PC-3 (cell line): ENCODE data around the gene KLK1. TPM values are rescaled to one million over a fixed set of nuclear protein-coding genes. Genes with fewer than 3 reads are reported as not detected.

Source experiments
- ATAC-seq: fragments of 200-7000 bp; cut with Tn5 transposase; 2 replicates; pipeline ENCODE4 v1.9.1; 2020; ENCODE audit warnings: mild to moderate bottlenecking, moderate library complexity
- BruUV-seq: library from RNA; stranded (reverse); fragments of 400-500 nt; replicated peaks from 2 replicates; lab custom pipeline; 2021; lab: Mats Ljungman, UMichigan
- CTCF ChIA-PET: fragments of 300-600 bp; sonication (Branson Sonifier 250); formaldehyde crosslinking; loops from one replicate; lab custom pipeline; 2022; ENCODE audit warnings: antibody characterized with exemption; lab: Charles Lee
- POLR2A ChIA-PET: fragments of 300-600 bp; sonication (Branson Sonifier 250); formaldehyde crosslinking; loops from one replicate; lab custom pipeline; 2022; ENCODE audit warnings: antibody characterized with exemption; ENCODE audit not compliant: unreplicated experiment; lab: Charles Lee
- DNase-seq: peaks from one replicate; pipeline ENCODE4 v3.0.0-alpha.2; 2015
- H2AFZ ChIP-seq: fragments of 300-600 bp; sonication (generic); 2 replicates; pipeline ENCODE4 v1.6.0; 2016; ENCODE audit warnings: antibody characterized with exemption, low read length
- H3F3A ChIP-seq: fragments of 300-600 bp; sonication (generic); one replicate; pipeline ENCODE4 v1.6.0; 2017; ENCODE audit warnings: antibody characterized with exemption, low read length, control low read depth, mild to moderate bottlenecking; ENCODE audit not compliant: unreplicated experiment
- H3K27ac ChIP-seq: fragments of 300-600 bp; sonication (generic); 2 replicates; pipeline ENCODE4 v1.5.1; 2016; ENCODE audit warnings: mild to moderate bottlenecking, low read length
- H3K27me3 ChIP-seq: fragments of 300-600 bp; sonication (generic); 2 replicates; pipeline ENCODE4 v1.6.1; 2016; ENCODE audit warnings: low read length, mixed read lengths
- H3K36me3 ChIP-seq: fragments of 300-600 bp; sonication (generic); 2 replicates; pipeline ENCODE4 v1.6.1; 2016; ENCODE audit warnings: low read depth, mixed run types, low read length, mixed read lengths
- H3K4me1 ChIP-seq: fragments of 300-600 bp; sonication (generic); 2 replicates; pipeline ENCODE4 v1.5.1; 2016; ENCODE audit warnings: low read length; ENCODE audit not compliant: insufficient read depth
- H3K4me2 ChIP-seq: fragments of 300-600 bp; sonication (generic); 2 replicates; pipeline ENCODE4 v1.6.0; 2016; ENCODE audit warnings: low read length
- H3K4me3 ChIP-seq: fragments of 300-600 bp; sonication (generic); 2 replicates; pipeline ENCODE4 v1.5.1; 2016; ENCODE audit warnings: mild to moderate bottlenecking, low read length, mixed read lengths
- H3K79me2 ChIP-seq: fragments of 300-600 bp; sonication (generic); 2 replicates; pipeline ENCODE4 v1.6.1; 2017; ENCODE audit warnings: low read length, mixed read lengths
- H3K9ac ChIP-seq: fragments of 300-600 bp; sonication (generic); 2 replicates; pipeline ENCODE4 v1.6.0; 2016; ENCODE audit warnings: mild to moderate bottlenecking, low read length
- H3K9me2 ChIP-seq: fragments of 300-600 bp; sonication (generic); replicated peaks from 2 replicates; pipeline ENCODE4 v1.6.1; 2016; ENCODE audit warnings: mixed run types, low read length, mixed read lengths
- H3K9me3 ChIP-seq: fragments of 300-600 bp; sonication (generic); 2 replicates; pipeline ENCODE4 v1.6.1; 2016; ENCODE audit warnings: low read length, mixed read lengths
- H4K20me1 ChIP-seq: fragments of 300-600 bp; sonication (generic); 2 replicates; pipeline ENCODE4 v1.6.1; 2016; ENCODE audit warnings: low read length, mixed read lengths
- EZH2 ChIP-seq: fragments of 300-600 bp; sonication (generic); IDR thresholded peaks from one replicate; pipeline ENCODE4 v1.6.1; 2017; ENCODE audit warnings: antibody characterized with exemption, mild to moderate bottlenecking, low read length; ENCODE audit not compliant: unreplicated experiment
- EZH2phosphoT487 ChIP-seq: fragments of 300-600 bp; sonication (generic); IDR thresholded peaks from 2 replicates; pipeline ENCODE4 v1.6.1; 2018; ENCODE audit warnings: mild to moderate bottlenecking, antibody characterized with exemption, low read length, borderline replicate concordance
- intact Hi-C: fragments of 100-400 bp; cut with micrococcal nuclease; formaldehyde crosslinking; loops from 2 replicates; pipeline ENCODE4 v1.9.0; 2023
- total RNA-seq: library from RNA; depleted of rRNA; stranded (reverse); fragments of >200 nt; gene quantifications from 2 replicates; pipeline ENCODE4 v1.2.3, GENCODE V29; 2014
- TF ChIP-seq, protein P1 (sequence below): fragments of 300-600 bp; sonication (generic); conservative IDR thresholded peaks from 2 replicates; pipeline ENCODE4 v1.5.1; 2017; ENCODE audit warnings: antibody characterized with exemption, low read depth, mild to moderate bottlenecking, low read length

The KLK1 gene
- total RNA-seq, 1 experiment from 2014 or later: not detected

DNA sequence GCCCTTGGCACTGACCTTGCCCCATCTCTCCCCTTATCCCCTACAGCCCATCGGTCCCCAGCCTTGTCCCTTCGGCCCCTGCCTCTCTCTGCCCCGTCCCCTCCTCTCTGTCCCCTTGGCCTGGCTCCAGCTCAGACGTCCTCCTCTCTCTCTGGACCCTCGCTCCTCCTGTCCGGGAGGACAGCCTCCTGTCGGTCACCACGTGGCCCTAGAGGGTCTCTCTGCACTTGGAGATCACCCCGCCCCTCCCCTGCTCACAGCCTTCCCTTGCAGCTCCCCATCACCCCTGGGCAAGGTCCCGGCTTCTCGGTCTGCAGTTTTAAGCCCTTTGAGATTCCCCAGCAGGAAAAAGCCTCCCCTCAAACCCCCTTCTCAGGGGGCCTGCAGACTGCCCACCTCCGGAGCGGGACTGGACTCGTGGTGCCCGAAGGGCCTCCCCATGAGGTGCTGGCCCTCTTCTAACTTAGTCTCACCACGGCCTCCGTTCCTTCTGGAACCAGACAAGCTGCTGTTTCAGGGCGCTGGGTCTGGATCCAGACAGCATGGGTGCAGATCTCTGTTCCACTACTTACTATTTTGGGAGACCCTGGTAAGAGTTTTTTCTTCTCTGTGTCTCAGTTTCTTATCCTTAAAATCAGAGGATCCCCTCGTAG lies 13.1 kb upstream of the KLK1 start:
- H3K4me3 ChIP-seq: peak overlapping the region; percentile 56; the same call in 1 of the 2 replicates
- ATAC-seq: no peak
- no peak overlapping the region for H3K27ac ChIP-seq
- H3K4me2 ChIP-seq: peak overlapping the region; percentile 73; the same call in 1 of the 2 replicates
- H3K36me3 ChIP-seq: no peaks in the 10 kb centered on the region
- H2AFZ ChIP-seq: peak overlapping the region; percentile 74; the same call in 1 of the 2 replicates
- ChIA-PET POLR2A (no interaction called here), CTCF (no interaction called here)
- DNase-seq: no peak
- intact Hi-C loops: no loop called here
- no TSS peak for BruUV-seq
- TF ChIP-seq, protein P1, sequence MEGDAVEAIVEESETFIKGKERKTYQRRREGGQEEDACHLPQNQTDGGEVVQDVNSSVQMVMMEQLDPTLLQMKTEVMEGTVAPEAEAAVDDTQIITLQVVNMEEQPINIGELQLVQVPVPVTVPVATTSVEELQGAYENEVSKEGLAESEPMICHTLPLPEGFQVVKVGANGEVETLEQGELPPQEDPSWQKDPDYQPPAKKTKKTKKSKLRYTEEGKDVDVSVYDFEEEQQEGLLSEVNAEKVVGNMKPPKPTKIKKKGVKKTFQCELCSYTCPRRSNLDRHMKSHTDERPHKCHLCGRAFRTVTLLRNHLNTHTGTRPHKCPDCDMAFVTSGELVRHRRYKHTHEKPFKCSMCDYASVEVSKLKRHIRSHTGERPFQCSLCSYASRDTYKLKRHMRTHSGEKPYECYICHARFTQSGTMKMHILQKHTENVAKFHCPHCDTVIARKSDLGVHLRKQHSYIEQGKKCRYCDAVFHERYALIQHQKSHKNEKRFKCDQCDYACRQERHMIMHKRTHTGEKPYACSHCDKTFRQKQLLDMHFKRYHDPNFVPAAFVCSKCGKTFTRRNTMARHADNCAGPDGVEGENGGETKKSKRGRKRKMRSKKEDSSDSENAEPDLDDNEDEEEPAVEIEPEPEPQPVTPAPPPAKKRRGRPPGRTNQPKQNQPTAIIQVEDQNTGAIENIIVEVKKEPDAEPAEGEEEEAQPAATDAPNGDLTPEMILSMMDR: no peak
- TF ChIP-seq EZH2phosphoT487 (no peak), EZH2 (no peak)
- peaks cover 3% of the 10 kb centered on the region; the same call in 1 of the 2 replicates for H3K4me1 ChIP-seq
- H3K79me2 ChIP-seq: no peaks in the 10 kb centered on the region
- no peaks in the 10 kb centered on the region for H4K20me1 ChIP-seq
- H3K9ac ChIP-seq: no peak overlapping the region
- peaks cover 49% of the 10 kb centered on the region for H3K27me3 ChIP-seq
- H3F3A ChIP-seq: no peaks in the 10 kb centered on the region
- H3K9me2 ChIP-seq: no peaks in the 10 kb centered on the region
- H3K9me3 ChIP-seq: no peaks in the 10 kb centered on the region

DNA sequence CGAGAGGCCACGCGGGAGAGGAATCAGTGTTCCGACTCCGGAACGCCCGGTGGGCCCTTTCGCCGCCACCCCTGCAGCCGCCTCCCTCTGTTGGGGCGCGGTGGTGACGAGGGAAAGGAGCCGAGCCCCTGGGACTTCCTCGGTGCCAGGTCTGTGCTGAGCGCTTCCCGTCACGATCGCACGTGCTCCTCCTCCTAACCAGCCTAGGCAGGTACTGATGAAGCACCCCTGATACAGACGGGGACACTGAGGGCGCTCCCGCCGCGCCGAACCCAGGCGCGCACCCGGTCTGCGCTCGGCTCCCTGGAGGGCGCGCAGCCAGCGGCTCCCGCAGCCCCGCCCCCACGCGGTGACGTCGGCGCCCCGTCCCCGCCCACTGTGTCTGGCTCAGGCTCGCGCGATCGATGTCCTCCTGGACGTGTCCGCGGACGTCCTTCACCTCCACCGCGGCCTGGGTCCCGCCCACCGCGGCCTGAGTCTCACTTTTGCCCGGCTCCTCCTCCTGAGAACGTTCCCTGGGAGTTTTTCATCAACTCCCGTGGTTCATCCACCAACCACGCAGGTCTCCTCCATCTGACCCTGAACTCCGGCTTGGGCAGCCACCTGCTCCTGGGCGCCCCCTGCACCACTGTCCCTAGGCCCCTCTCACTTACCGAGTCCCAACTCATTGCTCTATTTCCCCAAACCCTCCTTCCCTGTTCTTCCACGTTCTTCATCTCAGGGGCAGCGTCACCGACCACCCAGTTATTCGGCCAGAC lies 12.4 kb upstream of the KLK1 start:
- Histone ChIP-seq H3K9ac (no peak overlapping the region), H3K4me3 (peak overlapping the region; percentile 56), H4K20me1 (no peaks in the 10 kb centered on the region), H3K27me3 (peaks cover 42% of the 10 kb centered on the region), H2AFZ (peak overlapping the region; percentile 74), H3K36me3 (no peaks in the 10 kb centered on the region), H3K4me2 (peak overlapping the region; percentile 73), H3K79me2 (no peaks in the 10 kb centered on the region), H3K9me3 (no peaks in the 10 kb centered on the region), H3K4me1 (peaks cover 3% of the 10 kb centered on the region; the same call in 1 of the 2 replicates), H3F3A (no peaks in the 10 kb centered on the region), H3K9me2 (no peaks in the 10 kb centered on the region), H3K27ac (no peak overlapping the region)
- DNase-seq (peak; percentile 62), ATAC-seq (peak; percentile 83)
- ChIA-PET CTCF (no interaction called here), POLR2A (no interaction called here)
- BruUV-seq: no TSS peak
- intact Hi-C loops: no loop called here
- TF ChIP-seq EZH2phosphoT487: no peak
- no peak for TF ChIP-seq EZH2
- TF ChIP-seq, protein P1: 0 out of 2 replicates have a peak, but pooled peaks have one; percentile 13
